Measurements from ENCODE around the gene ABLIM1. TPM values are rescaled to one million over a fixed set of nuclear protein-coding genes. Genes with fewer than 3 reads are reported as not detected.
A peak's percentile ranks its signal among the peaks of the same experiment; 100 is the strongest.

The ABLIM1 gene
- total RNA-seq, 1 donor from 2014 or later: 30.2 TPM

DNA sequence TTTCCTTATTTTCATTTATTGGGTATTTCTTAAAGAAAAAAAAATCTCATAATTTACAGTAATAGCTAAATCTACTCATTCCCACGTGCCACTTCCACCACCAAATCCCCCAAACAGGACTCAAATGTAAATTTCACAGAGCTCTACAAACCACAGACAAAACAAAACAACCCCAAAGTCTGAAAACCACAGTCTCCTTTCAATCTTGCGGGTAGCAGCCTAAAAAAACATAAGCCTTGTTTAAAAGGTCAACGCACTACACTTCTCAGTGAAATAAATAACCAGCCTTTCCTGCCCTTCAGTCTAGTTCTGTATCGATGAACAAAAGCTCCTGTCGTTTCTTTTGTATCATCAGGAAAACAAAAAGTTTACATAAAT, 132.0 kb downstream of the ABLIM1 start:
- H3K4me3 ChIP-seq (ENCODE audit: low read depth, low read length): peak overlapping the region; percentile 44
- no peak for DNase-seq (ENCODE audit: low read depth)
- TF ChIP-seq, protein P1, sequence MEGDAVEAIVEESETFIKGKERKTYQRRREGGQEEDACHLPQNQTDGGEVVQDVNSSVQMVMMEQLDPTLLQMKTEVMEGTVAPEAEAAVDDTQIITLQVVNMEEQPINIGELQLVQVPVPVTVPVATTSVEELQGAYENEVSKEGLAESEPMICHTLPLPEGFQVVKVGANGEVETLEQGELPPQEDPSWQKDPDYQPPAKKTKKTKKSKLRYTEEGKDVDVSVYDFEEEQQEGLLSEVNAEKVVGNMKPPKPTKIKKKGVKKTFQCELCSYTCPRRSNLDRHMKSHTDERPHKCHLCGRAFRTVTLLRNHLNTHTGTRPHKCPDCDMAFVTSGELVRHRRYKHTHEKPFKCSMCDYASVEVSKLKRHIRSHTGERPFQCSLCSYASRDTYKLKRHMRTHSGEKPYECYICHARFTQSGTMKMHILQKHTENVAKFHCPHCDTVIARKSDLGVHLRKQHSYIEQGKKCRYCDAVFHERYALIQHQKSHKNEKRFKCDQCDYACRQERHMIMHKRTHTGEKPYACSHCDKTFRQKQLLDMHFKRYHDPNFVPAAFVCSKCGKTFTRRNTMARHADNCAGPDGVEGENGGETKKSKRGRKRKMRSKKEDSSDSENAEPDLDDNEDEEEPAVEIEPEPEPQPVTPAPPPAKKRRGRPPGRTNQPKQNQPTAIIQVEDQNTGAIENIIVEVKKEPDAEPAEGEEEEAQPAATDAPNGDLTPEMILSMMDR (conservative IDR thresholded peaks at IDR 0.05; ENCODE audit: low read depth, low read length): no peak

GRCh38 chr10:114525368-114525949, 132.6 kb downstream of the ABLIM1 start:
- no peak for DNase-seq (ENCODE audit: low read depth)
- H3K4me3 ChIP-seq (ENCODE audit: low read depth, low read length): peak overlapping the region; percentile 44
- TF ChIP-seq, protein P1 (conservative IDR thresholded peaks at IDR 0.05; ENCODE audit: low read depth, low read length): no peak

- TF ChIP-seq, protein P1 (conservative IDR thresholded peaks at IDR 0.05; ENCODE audit: low read depth, low read length): no peak
- H3K4me3 ChIP-seq (ENCODE audit: low read depth, low read length): no peak overlapping the region
- DNase-seq (ENCODE audit: low read depth): no peak
Measured at GRCh38 chr10:114523876-114524275, 134.2 kb downstream of the ABLIM1 start.

GRCh38 chr10:114521255-114521654, 136.8 kb downstream of the ABLIM1 start:
- H3K4me3 ChIP-seq (ENCODE audit: low read depth, low read length): no peak overlapping the region
- TF ChIP-seq, protein P1 (conservative IDR thresholded peaks at IDR 0.05; ENCODE audit: low read depth, low read length): no peak
- no peak for DNase-seq (ENCODE audit: low read depth)

DNA sequence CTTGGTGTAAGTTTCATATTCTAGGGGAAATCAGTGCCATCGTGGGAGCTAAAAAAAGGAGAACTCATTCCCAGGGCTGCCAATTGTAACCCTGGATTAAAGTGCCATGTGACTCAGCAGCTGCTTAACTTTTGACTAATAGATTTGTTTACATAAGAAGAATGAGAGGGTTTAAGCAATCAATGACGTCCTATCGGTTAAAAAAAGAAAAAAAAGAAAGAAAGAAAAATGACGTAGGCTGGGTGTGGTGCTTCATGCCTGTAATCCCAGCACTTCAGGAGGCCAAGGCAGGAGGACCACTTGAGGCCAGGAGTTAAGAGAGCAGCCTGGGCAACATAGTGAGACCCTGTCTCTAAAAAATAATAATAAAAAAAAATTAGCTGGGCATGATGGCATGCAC, 137.6 kb downstream of the ABLIM1 start:
- peak; percentile 77 for DNase-seq (ENCODE audit: low read depth)
- TF ChIP-seq, protein P1 (conservative IDR thresholded peaks at IDR 0.05; ENCODE audit: low read depth, low read length): no peak
- H3K4me3 ChIP-seq (ENCODE audit: low read depth, low read length): no peak overlapping the region

- TF ChIP-seq, protein P1 (conservative IDR thresholded peaks at IDR 0.05; ENCODE audit: low read depth, low read length): no peak
- no peak overlapping the region for H3K4me3 ChIP-seq (ENCODE audit: low read depth, low read length)
- no peak for DNase-seq (ENCODE audit: low read depth)
Measured at GRCh38 chr10:114519756-114520293, 138.2 kb downstream of the ABLIM1 start.

- TF ChIP-seq, protein P1 (conservative IDR thresholded peaks at IDR 0.05; ENCODE audit: low read depth, low read length): no peak
- DNase-seq (ENCODE audit: low read depth): no peak
- no peak overlapping the region for H3K4me3 ChIP-seq (ENCODE audit: low read depth, low read length)
Measured at GRCh38 chr10:114519306-114519669, 138.8 kb downstream of the ABLIM1 start.
